ENCODE data around the gene AGAP1. TPM values are rescaled to one million over a fixed set of nuclear protein-coding genes. Genes with fewer than 3 reads are reported as not detected.

Gene AGAP1
- total and polyA plus RNA-seq, 2 donors from 2014 or later = 8.1 to 44.5 TPM

- no peak for FAIRE-seq
- no peaks in the 10 kb centered on the region for H3K9me3 ChIP-seq (ENCODE audit: control insufficient read depth in 2 of 3, insufficient read depth in 1 of 3, low read length in 3 of 3)
- H3K36me3 ChIP-seq (ENCODE audit: control insufficient read depth in 2 of 3, insufficient read depth in 3 of 3, low read length in 3 of 3) = no peaks in the 10 kb centered on the region
- H3K9ac ChIP-seq (ENCODE audit: low read length in 3 of 3) = no peak overlapping the region
- TF ChIP-seq CTCF (IDR thresholded peaks at IDR 0.05; ENCODE audit: borderline replicate concordance, extremely low read depth, insufficient read depth) = no peak
- no peak overlapping the region for H3K27ac ChIP-seq (ENCODE audit: low read depth in 2 of 2, low read length in 2 of 2)
- H3K4me3 ChIP-seq (ENCODE audit: low read length in 3 of 3) = no peak overlapping the region
- peaks cover 0 to 20% (median 7%) of the 10 kb centered on the region in 3 donors for H3K4me1 ChIP-seq (ENCODE audit: control insufficient read depth in 2 of 3, insufficient read depth in 2 of 3, low read depth in 1 of 3, low read length in 3 of 3)
- DNase-seq = peak in 1 of 5 donors; percentile 43
- H3K27me3 ChIP-seq (ENCODE audit: control insufficient read depth, insufficient read depth, low read length) = no peaks in the 10 kb centered on the region
- intact Hi-C loops (cut with DNase I) = no loop called here
These were observed 29.8 kb downstream of the AGAP1 start for GRCh38 chr2:235523486-235524150.

GRCh38 chr2:235526166-235526565, 32.3 kb downstream of the AGAP1 start:
- peaks cover 0 to 23% (median 16%) of the 10 kb centered on the region in 3 donors for H3K4me1 ChIP-seq (ENCODE audit: control insufficient read depth in 2 of 3, insufficient read depth in 2 of 3, low read depth in 1 of 3, low read length in 3 of 3)
- no peak for FAIRE-seq
- no peak for DNase-seq
- TF ChIP-seq CTCF (IDR thresholded peaks at IDR 0.05; ENCODE audit: borderline replicate concordance, extremely low read depth, insufficient read depth) = no peak
- H3K9me3 ChIP-seq (ENCODE audit: control insufficient read depth in 2 of 3, insufficient read depth in 1 of 3, low read length in 3 of 3) = no peaks in the 10 kb centered on the region
- H3K27me3 ChIP-seq (ENCODE audit: control insufficient read depth, insufficient read depth, low read length) = no peaks in the 10 kb centered on the region
- H3K4me3 ChIP-seq (ENCODE audit: low read length in 3 of 3) = no peak overlapping the region
- no peaks in the 10 kb centered on the region for H3K36me3 ChIP-seq (ENCODE audit: control insufficient read depth in 2 of 3, insufficient read depth in 3 of 3, low read length in 3 of 3)
- H3K27ac ChIP-seq (ENCODE audit: low read depth in 2 of 2, low read length in 2 of 2) = no peak overlapping the region
- intact Hi-C loops (cut with DNase I) = no loop called here
- H3K9ac ChIP-seq (ENCODE audit: low read length in 3 of 3) = no peak overlapping the region

GRCh38 chr2:235527806-235528469, 34.1 kb downstream of the AGAP1 start:
- TF ChIP-seq CTCF (IDR thresholded peaks at IDR 0.05; ENCODE audit: borderline replicate concordance, extremely low read depth, insufficient read depth) = no peak
- H3K36me3 ChIP-seq (ENCODE audit: control insufficient read depth in 2 of 3, insufficient read depth in 3 of 3, low read length in 3 of 3) = no peaks in the 10 kb centered on the region
- no peaks in the 10 kb centered on the region for H3K9me3 ChIP-seq (ENCODE audit: control insufficient read depth in 2 of 3, insufficient read depth in 1 of 3, low read length in 3 of 3)
- no peaks in the 10 kb centered on the region for H3K27me3 ChIP-seq (ENCODE audit: control insufficient read depth, insufficient read depth, low read length)
- DNase-seq (peak in 3 of 5 donors; percentile 79 to 90 (median 86)), FAIRE-seq (no peak)
- peak overlapping the region in 1 of 3 donors; percentile 38 for H3K4me3 ChIP-seq (ENCODE audit: low read length in 3 of 3)
- intact Hi-C loops (cut with DNase I) = no loop called here
- no peak overlapping the region for H3K9ac ChIP-seq (ENCODE audit: low read length in 3 of 3)
- peaks cover 0 to 12% (median 11%) of the 10 kb centered on the region in 3 donors for H3K4me1 ChIP-seq (ENCODE audit: control insufficient read depth in 2 of 3, insufficient read depth in 2 of 3, low read depth in 1 of 3, low read length in 3 of 3)
- H3K27ac ChIP-seq (ENCODE audit: low read depth in 2 of 2, low read length in 2 of 2) = no peak overlapping the region

Data from kidney (tissue), 14 donors.